Ovary (tissue), 3 donors: ENCODE data around the gene EDDM3A.

Experiments
- CTCF ChIP-seq, 3 donors: fragments of 450-650 bp in 2 of 3; fragments of 200-600 bp in 1 of 3; IDR thresholded peaks; one replicate each; pipeline versions ENCODE4 v1.5.1 to v1.8.0; 2016 to 2022; ENCODE audit warnings: antibody characterized with exemption in 3 of 3, mild to moderate bottlenecking in 1 of 3
- POLR2A ChIP-seq: fragments of 450-650 bp; IDR thresholded peaks from one replicate; pipeline ENCODE4 v1.6.1; 2017; ENCODE audit warnings: antibody characterized with exemption, mild to moderate bottlenecking, moderate library complexity
- donor health status: DM: no; HTN: no; CAD: no.

- TF ChIP-seq CTCF (IDR thresholded peaks at IDR 0.05) (no peak), POLR2A (no peak)
Observed at GRCh38 chr14:20733684-20734429, 11.8 kb upstream of the EDDM3A start.
